Colonic mucosa (tissue), 4 donors: ENCODE measurements around the gene HOXB2. TPM values are rescaled to one million over a fixed set of nuclear protein-coding genes. Genes with fewer than 3 reads are reported as not detected.
A peak's percentile ranks its signal among the peaks of the same experiment; 100 is the strongest.

Source experiments
- DNase-seq: peaks from one replicate; pipeline ENCODE4 v3.0.0-alpha.2; 2020
- H3K27ac ChIP-seq: fragments of 200-600 bp; one replicate; pipeline ENCODE4 v1.8.0; 2021
- H3K27me3 ChIP-seq: fragments of 200-600 bp; one replicate; pipeline ENCODE4 v1.8.0; 2021
- H3K36me3 ChIP-seq: fragments of 200-600 bp; one replicate; pipeline ENCODE4 v1.8.0; 2021
- H3K4me1 ChIP-seq: fragments of 200-600 bp; one replicate; pipeline ENCODE4 v1.8.0; 2021; ENCODE audit warnings: mild to moderate bottlenecking
- H3K4me3 ChIP-seq: fragments of 200-600 bp; one replicate; pipeline ENCODE4 v1.8.0; 2021
- H3K9ac ChIP-seq, 2 donors: one replicate each; pipeline ENCODE4 v1.7.0; 2013; ENCODE audit warnings: control low read depth in 2 of 2, low read depth in 2 of 2, low read length in 2 of 2
- H3K9me3 ChIP-seq: fragments of 200-600 bp; one replicate; pipeline ENCODE4 v1.8.0; 2021
- CTCF ChIP-seq: fragments of 200-600 bp; IDR thresholded peaks from one replicate; pipeline ENCODE4 v1.8.0; 2022; ENCODE audit warnings: antibody characterized with exemption, mild to moderate bottlenecking
- intact Hi-C: fragments of 100-400 bp; cut with DNase I; formaldehyde crosslinking; loops from one replicate; pipeline ENCODE4 v1.14.1; 2022
- total RNA-seq, 2 donors: library from RNA; stranded (reverse); fragmentation: NEBNext Ultra II Directional in 1 of 2; extraction: Animal tissue kit (Norgen Biotek cat#: 25700) in 1 of 2; gene quantifications; one replicate each; pipeline ENCODE4 v1.2.1, GENCODE V29; 2021
- donor health status: healthy.
- donor health status: DM: no; HTN: no; CAD: no.
- donor health status: DM: no; HTN: no; CAD: no.

HOXB2 gene
- total RNA-seq, 2 donors from 2014 or later: 2.6 to 6.4 TPM

- no peak overlapping the region for H3K4me3 ChIP-seq
- H3K27ac ChIP-seq: peak overlapping the region; percentile 59
- intact Hi-C loops: no loop called here
- no peaks in the 10 kb centered on the region for H3K36me3 ChIP-seq
- no peak for TF ChIP-seq CTCF
- H3K4me1 ChIP-seq: peaks cover 12% of the 10 kb centered on the region
- H3K9me3 ChIP-seq: no peaks in the 10 kb centered on the region
- no peak overlapping the region for H3K9ac ChIP-seq
- H3K27me3 ChIP-seq: no peaks in the 10 kb centered on the region
- no peak for DNase-seq
Measured at GRCh38 chr17:48561884-48562810, 17.2 kb upstream of the HOXB2 start.

- peaks cover 12% of the 10 kb centered on the region for H3K4me1 ChIP-seq
- no peaks in the 10 kb centered on the region for H3K27me3 ChIP-seq
- no peak for DNase-seq
- TF ChIP-seq CTCF: no peak
- intact Hi-C loops: no loop called here
- peak overlapping the region; percentile 36 to 37 for H3K9ac ChIP-seq
- H3K36me3 ChIP-seq: no peaks in the 10 kb centered on the region
- peak overlapping the region; percentile 37 for H3K27ac ChIP-seq
- H3K4me3 ChIP-seq: no peak overlapping the region
- H3K9me3 ChIP-seq: no peaks in the 10 kb centered on the region
Measured at GRCh38 chr17:48559840-48560817, 15.2 kb upstream of the HOXB2 start.

GRCh38 chr17:48559122-48559839 is 14.4 kb upstream of the HOXB2 start:
- DNase-seq: no peak
- H3K36me3 ChIP-seq: no peaks in the 10 kb centered on the region
- no peak overlapping the region for H3K9ac ChIP-seq
- H3K27me3 ChIP-seq: no peaks in the 10 kb centered on the region
- no peak overlapping the region for H3K4me3 ChIP-seq
- no peaks in the 10 kb centered on the region for H3K9me3 ChIP-seq
- TF ChIP-seq CTCF: no peak
- H3K4me1 ChIP-seq: peaks cover 12% of the 10 kb centered on the region
- H3K27ac ChIP-seq: no peak overlapping the region
- intact Hi-C loops: no loop called here

GRCh38 chr17:48558831-48559121 is 13.9 kb upstream of the HOXB2 start:
- no peak overlapping the region for H3K27ac ChIP-seq
- H3K4me3 ChIP-seq: no peak overlapping the region
- intact Hi-C loops: no loop called here
- no peak for DNase-seq
- no peaks in the 10 kb centered on the region for H3K36me3 ChIP-seq
- H3K4me1 ChIP-seq: peaks cover 12% of the 10 kb centered on the region
- TF ChIP-seq CTCF: no peak
- H3K9me3 ChIP-seq: no peaks in the 10 kb centered on the region
- no peak overlapping the region for H3K9ac ChIP-seq
- no peaks in the 10 kb centered on the region for H3K27me3 ChIP-seq
